ENCODE measurements around the gene TINAGL1.

Gene TINAGL1

DNA sequence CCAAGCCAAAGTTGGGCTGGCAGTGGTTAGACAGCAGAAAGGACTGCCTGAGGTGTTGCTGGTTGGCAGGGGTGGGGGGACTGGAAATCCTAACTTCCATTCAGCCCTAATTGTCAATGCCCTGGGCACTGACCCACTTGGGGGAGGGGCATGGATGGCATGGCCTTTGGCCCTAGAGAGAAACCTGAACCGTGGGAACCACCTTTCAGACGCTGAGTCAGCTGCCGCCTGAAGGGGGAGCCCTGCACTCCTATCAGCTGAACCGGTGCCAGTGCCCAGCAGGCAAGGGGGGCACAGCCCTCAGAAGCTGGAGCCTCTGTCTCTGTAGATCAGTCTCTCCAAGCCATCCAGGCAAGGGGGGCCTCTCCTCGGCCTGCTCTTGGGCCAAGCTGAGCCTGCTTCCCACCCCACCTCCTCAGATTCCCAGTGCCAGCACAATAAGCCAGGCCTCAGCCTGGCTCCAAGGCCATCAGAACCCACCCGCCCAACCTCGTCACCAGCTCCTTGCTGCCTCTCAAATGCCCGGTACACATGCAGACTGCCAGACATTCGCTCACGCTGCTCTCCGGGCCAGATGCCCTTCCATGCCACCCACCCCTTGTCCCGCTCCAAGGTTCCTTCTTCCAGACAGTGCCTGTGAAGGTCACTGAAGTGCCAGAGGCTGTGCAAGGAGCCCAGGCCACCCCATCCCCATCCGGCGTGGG, 11.6 kb downstream of the TINAGL1 start:
- Histone ChIP-seq H3K27me3 (ENCODE audit: insufficient read depth, low read length) (peaks cover 27% of the 10 kb centered on the region), H3K36me3 (ENCODE audit: insufficient read depth, low read depth, low read length) (no peaks in the 10 kb centered on the region), H3K9me3 (ENCODE audit: insufficient read depth, low read depth, low read length) (no peaks in the 10 kb centered on the region), H3K27ac (ENCODE audit: low read length) (no peak overlapping the region), H3K9ac (ENCODE audit: low read depth, low read length) (no peak overlapping the region; the same call in 1 of the 2 replicates), H3K4me3 (ENCODE audit: low read length) (no peak overlapping the region), H3K4me1 (ENCODE audit: insufficient read depth, low read length) (peaks cover 2% of the 10 kb centered on the region; the same call in 1 of the 2 replicates)

DNA sequence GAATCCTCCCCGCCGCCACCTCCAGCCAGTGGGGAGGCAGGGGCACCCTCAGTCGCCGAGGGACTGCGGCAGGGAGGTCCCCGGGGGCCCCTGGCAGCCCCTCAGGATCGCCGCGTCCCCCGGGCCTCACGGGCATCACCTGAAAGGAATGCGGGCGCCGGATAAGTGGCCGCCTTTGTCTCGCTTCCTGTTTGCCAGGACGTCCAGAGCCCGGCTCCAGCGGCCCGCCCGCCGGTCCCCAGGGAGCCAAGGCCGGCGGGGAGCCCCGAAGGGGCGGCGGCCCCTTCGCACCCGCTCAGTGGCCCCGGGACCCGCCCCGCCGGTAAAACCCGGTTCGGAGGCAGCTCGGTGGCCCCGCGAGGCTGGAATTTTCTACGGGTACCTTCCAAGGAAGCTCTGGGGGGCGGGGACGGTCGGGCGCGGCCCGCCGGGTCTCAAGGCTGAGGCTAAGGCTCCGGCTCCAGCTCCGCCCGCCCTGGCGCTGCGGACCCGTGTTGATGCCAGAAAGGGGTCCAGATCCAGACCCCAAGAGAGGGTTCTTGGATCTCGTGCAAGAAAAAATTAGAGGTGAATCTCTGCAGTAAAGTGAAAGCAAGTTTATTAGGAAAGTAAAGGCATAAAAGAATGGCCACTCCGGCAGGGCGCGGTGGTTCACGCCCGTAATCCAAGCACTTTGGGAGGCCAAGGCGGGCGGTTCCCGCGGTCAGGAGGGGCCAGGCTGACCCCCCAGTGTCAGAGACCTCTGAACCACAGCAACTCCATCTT, 12.6 kb downstream of the TINAGL1 start:
- no peak overlapping the region for H3K27ac ChIP-seq (ENCODE audit: low read length)
- H3K4me3 ChIP-seq (ENCODE audit: low read length): peak overlapping the region; percentile 58; the same call in 1 of the 2 replicates
- peaks cover 27% of the 10 kb centered on the region for H3K27me3 ChIP-seq (ENCODE audit: insufficient read depth, low read length)
- H3K9ac ChIP-seq (ENCODE audit: low read depth, low read length): peak overlapping the region; percentile 45; the same call in 1 of the 2 replicates
- H3K36me3 ChIP-seq (ENCODE audit: insufficient read depth, low read depth, low read length): no peaks in the 10 kb centered on the region
- no peaks in the 10 kb centered on the region for H3K9me3 ChIP-seq (ENCODE audit: insufficient read depth, low read depth, low read length)
- no peaks in the 10 kb centered on the region; the same call in 1 of the 2 replicates for H3K4me1 ChIP-seq (ENCODE audit: insufficient read depth, low read length)

DNA sequence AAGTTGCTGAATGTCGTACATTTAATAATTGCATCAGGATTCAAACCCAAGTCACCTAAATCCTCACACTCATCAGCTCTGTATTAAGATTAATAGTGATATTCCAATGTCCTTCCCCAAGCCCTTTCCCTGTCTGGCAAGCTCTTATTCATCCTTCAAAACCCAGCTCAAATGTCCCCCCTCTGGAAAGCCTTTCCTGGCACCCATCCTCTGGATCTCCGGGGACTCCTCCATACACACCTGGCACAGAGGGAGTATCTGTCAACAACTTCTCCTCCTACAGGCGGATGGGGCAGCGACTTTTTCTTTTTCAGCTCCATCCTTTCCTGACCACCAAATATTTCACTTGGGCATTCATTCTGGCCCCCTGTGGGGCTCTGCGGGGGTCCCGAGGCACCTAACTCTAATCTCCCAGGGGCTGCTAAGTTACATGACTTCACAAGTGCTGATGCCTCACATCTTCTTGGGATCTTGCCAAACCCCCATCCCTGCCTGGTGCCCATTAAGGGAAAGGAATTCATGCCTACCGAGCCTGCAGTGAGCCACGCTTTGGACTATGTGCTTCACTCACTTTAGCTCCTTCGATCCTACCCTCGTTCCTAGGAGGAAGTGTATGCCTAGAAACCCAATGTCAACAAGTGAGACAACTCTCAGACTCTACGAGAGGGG, 15.2 kb downstream of the TINAGL1 start:
- no peak overlapping the region for H3K9ac ChIP-seq (ENCODE audit: low read depth, low read length)
- H3K4me1 ChIP-seq (ENCODE audit: insufficient read depth, low read length): no peaks in the 10 kb centered on the region; the same call in 1 of the 2 replicates
- H3K27me3 ChIP-seq (ENCODE audit: insufficient read depth, low read length): peaks cover 27% of the 10 kb centered on the region
- H3K27ac ChIP-seq (ENCODE audit: low read length): no peak overlapping the region
- no peak overlapping the region for H3K4me3 ChIP-seq (ENCODE audit: low read length)
- no peaks in the 10 kb centered on the region for H3K36me3 ChIP-seq (ENCODE audit: insufficient read depth, low read depth, low read length)
- H3K9me3 ChIP-seq (ENCODE audit: insufficient read depth, low read depth, low read length): no peaks in the 10 kb centered on the region

DNA sequence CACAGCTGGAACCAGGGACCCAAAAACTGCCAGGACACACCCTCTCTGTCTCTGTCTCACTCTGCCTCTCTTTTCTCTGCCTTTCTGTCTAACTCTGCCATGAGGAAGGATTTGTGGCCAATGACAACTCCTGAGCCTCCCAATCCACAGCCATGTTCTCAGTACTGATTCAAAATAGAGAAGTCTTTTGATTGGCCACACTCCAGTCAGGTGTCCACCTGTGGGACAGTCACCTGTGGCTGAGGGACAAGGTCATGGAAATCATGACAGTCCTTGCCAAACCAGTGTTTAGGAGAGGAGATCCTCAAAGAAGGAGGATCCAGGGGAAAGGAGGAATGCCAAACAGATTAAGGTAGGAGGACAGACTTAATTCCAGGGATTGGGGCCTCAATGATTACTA, 15.8 kb downstream of the TINAGL1 start:
- H3K9me3 ChIP-seq (ENCODE audit: insufficient read depth, low read depth, low read length): no peaks in the 10 kb centered on the region
- peaks cover 27% of the 10 kb centered on the region for H3K27me3 ChIP-seq (ENCODE audit: insufficient read depth, low read length)
- no peak overlapping the region for H3K4me3 ChIP-seq (ENCODE audit: low read length)
- H3K4me1 ChIP-seq (ENCODE audit: insufficient read depth, low read length): no peaks in the 10 kb centered on the region; the same call in 1 of the 2 replicates
- no peak overlapping the region for H3K9ac ChIP-seq (ENCODE audit: low read depth, low read length)
- no peak overlapping the region for H3K27ac ChIP-seq (ENCODE audit: low read length)
- H3K36me3 ChIP-seq (ENCODE audit: insufficient read depth, low read depth, low read length): no peaks in the 10 kb centered on the region

DNA sequence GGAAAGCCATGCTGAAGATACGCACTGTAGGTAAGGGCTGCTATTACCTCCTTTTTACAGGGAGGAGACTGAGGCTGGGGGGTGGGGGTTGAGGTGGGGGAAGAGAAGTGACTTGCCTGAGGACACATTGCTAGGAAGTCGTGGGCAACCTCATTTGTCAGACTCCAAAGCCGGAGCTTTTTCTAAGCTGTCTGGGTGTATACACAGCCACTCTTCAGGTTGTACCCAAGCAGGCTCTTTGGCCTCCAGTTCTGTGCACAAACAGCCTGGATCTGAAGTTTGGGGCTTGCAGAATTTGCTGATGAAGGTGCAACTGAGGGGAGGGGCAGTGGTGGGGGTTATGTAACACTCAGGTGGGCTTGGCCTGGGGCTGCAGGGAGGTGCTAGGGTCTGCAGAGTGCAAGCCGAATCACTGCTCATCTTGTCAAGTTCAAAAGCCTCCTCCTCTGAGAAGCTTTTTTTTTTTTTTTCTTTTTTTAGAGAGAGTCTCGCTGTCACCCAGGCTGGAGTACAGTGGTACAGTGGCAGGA, 16.9 kb downstream of the TINAGL1 start:
- Histone ChIP-seq H3K9me3 (ENCODE audit: insufficient read depth, low read depth, low read length) (no peaks in the 10 kb centered on the region), H3K4me3 (ENCODE audit: low read length) (no peak overlapping the region), H3K27me3 (ENCODE audit: insufficient read depth, low read length) (peaks cover 22% of the 10 kb centered on the region), H3K27ac (ENCODE audit: low read length) (no peak overlapping the region), H3K36me3 (ENCODE audit: insufficient read depth, low read depth, low read length) (no peaks in the 10 kb centered on the region), H3K9ac (ENCODE audit: low read depth, low read length) (no peak overlapping the region), H3K4me1 (ENCODE audit: insufficient read depth, low read length) (no peaks in the 10 kb centered on the region; the same call in 1 of the 2 replicates)

DNA sequence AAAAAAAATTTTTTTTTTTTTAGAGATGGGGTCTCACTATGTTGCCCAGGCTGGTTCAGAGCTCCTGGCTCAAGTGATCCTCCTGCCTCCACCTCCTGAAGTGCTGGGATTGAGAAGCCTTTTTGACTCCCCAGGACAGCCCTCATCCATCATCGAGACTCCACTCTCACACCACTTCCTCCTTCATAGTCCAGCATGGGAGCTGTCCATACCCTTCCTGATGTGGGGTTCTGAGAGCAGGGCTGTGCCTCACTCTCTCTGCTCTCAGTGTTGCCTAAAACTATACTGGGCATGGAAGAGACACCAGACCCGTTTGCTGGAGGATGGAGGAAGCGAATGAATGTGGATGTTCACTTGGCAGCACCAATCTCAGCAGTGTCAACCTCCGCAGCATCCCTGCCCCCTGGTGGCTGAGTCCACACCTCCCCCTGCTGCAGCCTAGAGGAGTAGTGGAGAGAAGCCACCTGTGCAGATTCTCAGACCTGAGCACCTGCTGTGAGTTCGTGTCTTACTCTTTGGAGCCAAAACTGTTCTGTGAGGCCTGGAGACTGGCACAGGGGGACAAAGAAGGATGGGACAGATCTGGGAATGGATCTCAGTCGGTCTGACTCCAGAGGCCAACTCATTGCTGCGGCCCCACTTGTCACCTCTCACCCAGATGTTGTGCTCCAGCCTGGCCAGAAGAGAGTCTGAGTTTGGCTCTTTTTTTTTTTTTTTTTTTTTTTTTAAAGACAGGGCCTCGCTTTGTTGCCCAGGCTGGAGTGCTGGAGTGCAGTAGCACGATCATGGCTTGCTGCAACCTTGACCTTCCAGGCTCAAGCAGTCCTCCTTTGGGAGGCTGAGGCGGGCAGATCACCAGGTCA, 17.7 kb downstream of the TINAGL1 start:
- no peak overlapping the region for H3K4me3 ChIP-seq (ENCODE audit: low read length)
- no peaks in the 10 kb centered on the region for H3K4me1 ChIP-seq (ENCODE audit: insufficient read depth, low read length)
- no peak overlapping the region for H3K9ac ChIP-seq (ENCODE audit: low read depth, low read length)
- H3K27me3 ChIP-seq (ENCODE audit: insufficient read depth, low read length): peaks cover 14% of the 10 kb centered on the region
- no peaks in the 10 kb centered on the region for H3K36me3 ChIP-seq (ENCODE audit: insufficient read depth, low read depth, low read length)
- no peak overlapping the region for H3K27ac ChIP-seq (ENCODE audit: low read length)
- no peaks in the 10 kb centered on the region for H3K9me3 ChIP-seq (ENCODE audit: insufficient read depth, low read depth, low read length)

DNA sequence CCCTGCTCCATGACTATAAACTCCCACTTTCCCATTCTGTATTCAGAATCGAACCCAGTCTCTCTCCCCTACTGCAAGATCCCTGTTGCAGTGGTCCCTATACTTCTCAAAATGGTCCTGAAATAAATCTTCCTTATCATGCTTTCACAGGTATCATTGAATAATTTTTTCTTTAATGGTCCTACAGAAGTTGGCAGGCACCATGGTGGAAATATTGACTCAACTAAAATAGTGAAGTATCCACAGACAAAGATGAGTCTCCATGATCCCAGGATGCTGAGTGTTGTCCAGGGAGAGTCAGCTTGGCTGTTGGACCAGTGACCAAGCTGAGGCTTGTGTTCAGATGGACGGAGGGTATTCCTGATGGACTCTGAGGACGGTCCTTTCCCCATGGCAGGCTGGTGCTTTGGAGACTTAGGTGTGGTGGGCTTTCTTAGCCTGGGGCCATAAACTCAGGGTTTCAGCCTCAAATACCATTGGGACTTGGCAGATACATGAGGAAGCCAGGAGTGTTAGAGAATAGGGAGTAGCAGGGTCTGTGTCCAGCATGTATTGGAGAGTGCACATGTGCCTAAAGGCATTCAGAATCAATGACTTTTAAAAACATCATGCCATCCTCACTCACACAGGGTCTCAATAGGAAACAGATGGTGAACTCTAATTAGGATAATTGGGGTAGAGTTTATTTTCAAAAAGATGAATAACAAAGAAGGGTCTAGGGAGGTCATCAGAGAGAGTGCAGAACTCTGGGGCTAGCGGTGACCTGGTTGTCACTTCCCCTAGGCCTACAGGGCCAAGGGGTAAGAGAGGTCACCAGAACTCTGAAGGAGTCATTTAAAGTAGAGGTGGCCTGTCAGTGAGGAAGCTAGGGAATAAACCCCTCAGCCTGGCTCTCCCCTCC, 19.8 kb downstream of the TINAGL1 start:
- H3K4me3 ChIP-seq (ENCODE audit: low read length): no peak overlapping the region
- H3K9ac ChIP-seq (ENCODE audit: low read depth, low read length): no peak overlapping the region
- no peaks in the 10 kb centered on the region for H3K9me3 ChIP-seq (ENCODE audit: insufficient read depth, low read depth, low read length)
- H3K4me1 ChIP-seq (ENCODE audit: insufficient read depth, low read length): no peaks in the 10 kb centered on the region
- no peaks in the 10 kb centered on the region for H3K36me3 ChIP-seq (ENCODE audit: insufficient read depth, low read depth, low read length)
- H3K27me3 ChIP-seq (ENCODE audit: insufficient read depth, low read length): peaks cover 4% of the 10 kb centered on the region
- no peak overlapping the region for H3K27ac ChIP-seq (ENCODE audit: low read length)

DNA sequence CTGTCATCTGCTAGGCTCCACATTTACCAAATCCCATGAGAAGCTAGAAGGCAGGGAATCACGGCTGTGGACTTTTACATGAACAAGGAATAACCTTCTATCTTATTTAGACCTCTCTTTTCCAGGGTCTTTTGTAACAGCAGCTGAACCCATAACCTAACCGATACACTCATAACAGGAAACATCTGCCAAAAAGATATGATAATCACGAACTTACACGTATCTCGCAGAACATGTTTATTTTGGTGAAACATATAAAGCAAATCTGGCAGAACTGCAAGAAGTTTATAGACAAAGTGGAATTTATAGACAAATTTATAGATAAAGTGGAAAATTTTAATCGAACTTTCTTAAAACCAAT, 20.4 kb downstream of the TINAGL1 start:
- no peaks in the 10 kb centered on the region for H3K4me1 ChIP-seq (ENCODE audit: insufficient read depth, low read length)
- no peak overlapping the region for H3K4me3 ChIP-seq (ENCODE audit: low read length)
- H3K9ac ChIP-seq (ENCODE audit: low read depth, low read length): no peak overlapping the region
- peaks cover 4% of the 10 kb centered on the region for H3K27me3 ChIP-seq (ENCODE audit: insufficient read depth, low read length)
- H3K9me3 ChIP-seq (ENCODE audit: insufficient read depth, low read depth, low read length): no peaks in the 10 kb centered on the region
- no peaks in the 10 kb centered on the region for H3K36me3 ChIP-seq (ENCODE audit: insufficient read depth, low read depth, low read length)
- no peak overlapping the region for H3K27ac ChIP-seq (ENCODE audit: low read length)

DNA sequence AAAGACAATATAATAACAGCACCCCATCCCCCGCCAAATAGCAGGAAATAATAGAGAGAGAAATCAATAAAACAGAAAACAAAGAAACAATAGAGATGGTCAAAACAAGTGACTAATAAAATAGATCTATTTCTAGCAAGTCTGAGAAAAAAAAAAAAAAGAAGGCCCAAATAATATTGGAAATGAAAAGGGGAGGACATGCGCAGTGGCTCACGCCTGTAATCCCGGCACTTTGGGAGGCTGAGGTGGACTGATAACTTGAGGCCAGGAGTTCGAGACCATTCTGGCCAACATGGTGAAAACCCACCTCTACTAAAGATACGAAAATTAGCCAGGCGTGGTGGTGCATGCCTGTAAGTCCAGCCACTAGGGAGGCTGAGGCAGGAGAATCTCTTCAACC, 22.7 kb downstream of the TINAGL1 start:
- H3K4me3 ChIP-seq (ENCODE audit: low read length): no peak overlapping the region
- H3K9me3 ChIP-seq (ENCODE audit: insufficient read depth, low read depth, low read length): no peaks in the 10 kb centered on the region
- no peak overlapping the region for H3K9ac ChIP-seq (ENCODE audit: low read depth, low read length)
- no peak overlapping the region for H3K27ac ChIP-seq (ENCODE audit: low read length)
- no peaks in the 10 kb centered on the region for H3K36me3 ChIP-seq (ENCODE audit: insufficient read depth, low read depth, low read length)
- H3K4me1 ChIP-seq (ENCODE audit: insufficient read depth, low read length): no peaks in the 10 kb centered on the region
- H3K27me3 ChIP-seq (ENCODE audit: insufficient read depth, low read length): no peaks in the 10 kb centered on the region

DNA sequence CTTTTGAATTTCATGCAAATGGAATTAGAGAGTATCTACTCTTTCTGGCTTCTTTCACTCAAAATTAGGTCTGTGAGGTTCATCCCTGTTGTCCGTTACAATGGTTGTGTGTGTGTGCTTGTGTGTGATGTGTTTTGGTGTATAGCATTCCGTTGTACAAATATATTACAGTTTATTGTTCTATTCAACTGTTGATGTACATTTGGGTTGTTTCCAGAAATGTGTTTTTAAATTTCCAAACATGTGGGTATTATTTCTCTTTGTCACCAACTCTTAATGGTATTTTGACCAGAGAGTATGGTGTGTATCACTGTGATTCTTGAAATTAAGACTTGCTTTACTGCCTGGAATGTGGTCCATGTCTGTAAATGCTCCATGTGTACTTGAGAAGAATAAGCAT, 24.3 kb downstream of the TINAGL1 start:
- Histone ChIP-seq H3K9ac (ENCODE audit: low read depth, low read length) (no peak overlapping the region), H3K27ac (ENCODE audit: low read length) (no peak overlapping the region), H3K4me3 (ENCODE audit: low read length) (no peak overlapping the region), H3K4me1 (ENCODE audit: insufficient read depth, low read length) (no peaks in the 10 kb centered on the region), H3K27me3 (ENCODE audit: insufficient read depth, low read length) (no peaks in the 10 kb centered on the region), H3K9me3 (ENCODE audit: insufficient read depth, low read depth, low read length) (no peaks in the 10 kb centered on the region), H3K36me3 (ENCODE audit: insufficient read depth, low read depth, low read length) (no peaks in the 10 kb centered on the region)
